ENCODE measurements around the gene SDR42E2. TPM values are rescaled to one million over a fixed set of nuclear protein-coding genes. Genes with fewer than 3 reads are reported as not detected.

The SDR42E2 gene
- total RNA-seq, 1 experiment from 2014 or later: 0.05 TPM

- no peak overlapping the region for H3K4me3 ChIP-seq (ENCODE audit: low read depth in 2 of 2, low read length in 2 of 2)
- no peaks in the 10 kb centered on the region for H3K4me1 ChIP-seq (ENCODE audit: control insufficient read depth, insufficient read depth, low read length)
- DNase-seq (ENCODE audit: low read depth, low spot score) (no peak), ATAC-seq (no peak)
- no peaks in the 10 kb centered on the region for H3K9me3 ChIP-seq (ENCODE audit: control insufficient read depth, insufficient read depth, low read depth, low read length)
- H3K36me3 ChIP-seq (ENCODE audit: control insufficient read depth, insufficient read depth, low read length): no peaks in the 10 kb centered on the region
- TF ChIP-seq POLR2AphosphoS5 (IDR thresholded peaks at IDR 0.05; ENCODE audit: low read depth, low read length): no peak
- H3K27ac ChIP-seq (ENCODE audit: low read length): no peak overlapping the region
- ChIA-PET CTCF (interaction anchor here (0.5 kb wide), 1 partner anchor 47 kb away, joined by 3 read pairs; no protein-coding TSS in a partner anchor), POLR2A (no interaction called here)
- in situ Hi-C loops (cut with HindIII; ENCODE audit: low pct_unique_long_range_greater_than_20kb, low sequenced_read_pairs) (no loop called here), intact Hi-C loops (cut with micrococcal nuclease; ENCODE audit: unreplicated experiment) (no loop called here)
- no peaks in the 10 kb centered on the region for H3K27me3 ChIP-seq (ENCODE audit: control insufficient read depth, insufficient read depth, low read length)
- BruUV-seq (replicated peaks): no TSS peak
These were observed 57.7 kb downstream of the SDR42E2 start for GRCh38 chr16:22220069-22220440.

DNA sequence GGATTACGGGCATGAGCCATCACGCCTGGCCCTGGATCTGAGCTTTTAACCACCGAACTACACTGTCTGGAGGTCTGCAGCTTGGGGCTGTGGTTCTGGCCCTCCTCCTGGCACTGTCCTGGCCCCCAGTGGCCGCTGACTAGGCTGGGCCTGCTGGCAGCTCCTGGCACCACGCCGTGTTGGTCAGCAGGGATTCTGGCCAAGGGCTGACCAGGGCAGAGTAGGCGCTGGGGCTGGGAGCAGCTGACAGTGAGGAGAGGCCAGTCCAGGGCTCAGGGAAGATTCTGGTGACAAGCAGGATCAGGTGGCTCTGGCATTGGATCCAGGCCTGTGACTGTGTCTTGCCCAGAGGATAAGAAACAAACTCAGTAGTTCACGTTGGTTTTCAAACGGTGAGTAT lies 58.4 kb downstream of the SDR42E2 start:
- BruUV-seq (replicated peaks): no TSS peak
- Histone ChIP-seq H3K4me1 (ENCODE audit: control insufficient read depth, insufficient read depth, low read length) (no peaks in the 10 kb centered on the region), H3K36me3 (ENCODE audit: control insufficient read depth, insufficient read depth, low read length) (no peaks in the 10 kb centered on the region), H3K4me3 (ENCODE audit: low read depth in 2 of 2, low read length in 2 of 2) (no peak overlapping the region), H3K9me3 (ENCODE audit: control insufficient read depth, insufficient read depth, low read depth, low read length) (no peaks in the 10 kb centered on the region), H3K27ac (ENCODE audit: low read length) (no peak overlapping the region), H3K27me3 (ENCODE audit: control insufficient read depth, insufficient read depth, low read length) (no peaks in the 10 kb centered on the region)
- ChIA-PET CTCF (interaction anchor here (0.5 kb wide), 1 partner anchor 46 kb away, joined by 3 read pairs; no protein-coding TSS in a partner anchor), POLR2A (no interaction called here)
- in situ Hi-C loops (cut with HindIII; ENCODE audit: low pct_unique_long_range_greater_than_20kb, low sequenced_read_pairs): no loop called here
- ATAC-seq (peak; percentile 60), DNase-seq (ENCODE audit: low read depth, low spot score) (no peak)
- intact Hi-C loops (cut with micrococcal nuclease; ENCODE audit: unreplicated experiment): no loop called here
- TF ChIP-seq, protein P1, sequence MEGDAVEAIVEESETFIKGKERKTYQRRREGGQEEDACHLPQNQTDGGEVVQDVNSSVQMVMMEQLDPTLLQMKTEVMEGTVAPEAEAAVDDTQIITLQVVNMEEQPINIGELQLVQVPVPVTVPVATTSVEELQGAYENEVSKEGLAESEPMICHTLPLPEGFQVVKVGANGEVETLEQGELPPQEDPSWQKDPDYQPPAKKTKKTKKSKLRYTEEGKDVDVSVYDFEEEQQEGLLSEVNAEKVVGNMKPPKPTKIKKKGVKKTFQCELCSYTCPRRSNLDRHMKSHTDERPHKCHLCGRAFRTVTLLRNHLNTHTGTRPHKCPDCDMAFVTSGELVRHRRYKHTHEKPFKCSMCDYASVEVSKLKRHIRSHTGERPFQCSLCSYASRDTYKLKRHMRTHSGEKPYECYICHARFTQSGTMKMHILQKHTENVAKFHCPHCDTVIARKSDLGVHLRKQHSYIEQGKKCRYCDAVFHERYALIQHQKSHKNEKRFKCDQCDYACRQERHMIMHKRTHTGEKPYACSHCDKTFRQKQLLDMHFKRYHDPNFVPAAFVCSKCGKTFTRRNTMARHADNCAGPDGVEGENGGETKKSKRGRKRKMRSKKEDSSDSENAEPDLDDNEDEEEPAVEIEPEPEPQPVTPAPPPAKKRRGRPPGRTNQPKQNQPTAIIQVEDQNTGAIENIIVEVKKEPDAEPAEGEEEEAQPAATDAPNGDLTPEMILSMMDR (IDR thresholded peaks at IDR 0.05): no peak
- TF ChIP-seq REST (IDR thresholded peaks at IDR 0.05; ENCODE audit: insufficient read depth in 1 of 2, low read depth in 2 of 2, low read length in 1 of 2) (no peak), SIN3A (IDR thresholded peaks at IDR 0.05; ENCODE audit: borderline replicate concordance, insufficient read depth, low read depth, low read length) (no peak), POLR2AphosphoS5 (IDR thresholded peaks at IDR 0.05; ENCODE audit: low read depth, low read length) (no peak), TCF7L2 (IDR thresholded peaks at IDR 0.05; ENCODE audit: low read depth, low read length) (no peak)

- ChIA-PET CTCF (interaction anchor here (0.6 kb wide), 1 partner anchor 11 kb away, joined by 4 read pairs; no protein-coding TSS in a partner anchor), POLR2A (interaction anchor here (0.5 kb wide), 1 partner anchor 13 kb away, joined by 6 read pairs; no protein-coding TSS in a partner anchor)
- in situ Hi-C loops (cut with HindIII; ENCODE audit: low pct_unique_long_range_greater_than_20kb, low sequenced_read_pairs) (no loop called here), intact Hi-C loops (cut with micrococcal nuclease; ENCODE audit: unreplicated experiment) (no loop called here)
- BruUV-seq (replicated peaks): no TSS peak
- DNase-seq (ENCODE audit: low read depth, low spot score) (no peak), ATAC-seq (no peak)
- Histone ChIP-seq H3K27me3 (ENCODE audit: control insufficient read depth, insufficient read depth, low read length) (no peaks in the 10 kb centered on the region), H3K4me3 (ENCODE audit: low read depth in 2 of 2, low read length in 2 of 2) (no peak overlapping the region), H3K27ac (ENCODE audit: low read length) (no peak overlapping the region), H3K4me1 (ENCODE audit: control insufficient read depth, insufficient read depth, low read length) (no peaks in the 10 kb centered on the region), H3K9me3 (ENCODE audit: control insufficient read depth, insufficient read depth, low read depth, low read length) (no peaks in the 10 kb centered on the region), H3K36me3 (ENCODE audit: control insufficient read depth, insufficient read depth, low read length) (no peaks in the 10 kb centered on the region)
- TF ChIP-seq POLR2AphosphoS5 (IDR thresholded peaks at IDR 0.05; ENCODE audit: low read depth, low read length) (no peak), SIN3A (IDR thresholded peaks at IDR 0.05; ENCODE audit: borderline replicate concordance, insufficient read depth, low read depth, low read length) (no peak), REST (IDR thresholded peaks at IDR 0.05; ENCODE audit: insufficient read depth in 1 of 2, low read depth in 2 of 2, low read length in 1 of 2) (no peak), TCF7L2 (IDR thresholded peaks at IDR 0.05; ENCODE audit: low read depth, low read length) (no peak)
- TF ChIP-seq, protein P1 (IDR thresholded peaks at IDR 0.05): no peak
These were observed 59.7 kb downstream of the SDR42E2 start for GRCh38 chr16:22222006-22222405.
